Measurements from ENCODE around the gene THOP1. TPM values are rescaled to one million over a fixed set of nuclear protein-coding genes. Genes with fewer than 3 reads are reported as not detected.

THOP1 gene
- total RNA-seq, 1 experiment from 2014 or later = 85.8 TPM

- no peak for TF ChIP-seq EZH2 (IDR thresholded peaks at IDR 0.05; ENCODE audit: low read depth)
- TF ChIP-seq, protein P1, sequence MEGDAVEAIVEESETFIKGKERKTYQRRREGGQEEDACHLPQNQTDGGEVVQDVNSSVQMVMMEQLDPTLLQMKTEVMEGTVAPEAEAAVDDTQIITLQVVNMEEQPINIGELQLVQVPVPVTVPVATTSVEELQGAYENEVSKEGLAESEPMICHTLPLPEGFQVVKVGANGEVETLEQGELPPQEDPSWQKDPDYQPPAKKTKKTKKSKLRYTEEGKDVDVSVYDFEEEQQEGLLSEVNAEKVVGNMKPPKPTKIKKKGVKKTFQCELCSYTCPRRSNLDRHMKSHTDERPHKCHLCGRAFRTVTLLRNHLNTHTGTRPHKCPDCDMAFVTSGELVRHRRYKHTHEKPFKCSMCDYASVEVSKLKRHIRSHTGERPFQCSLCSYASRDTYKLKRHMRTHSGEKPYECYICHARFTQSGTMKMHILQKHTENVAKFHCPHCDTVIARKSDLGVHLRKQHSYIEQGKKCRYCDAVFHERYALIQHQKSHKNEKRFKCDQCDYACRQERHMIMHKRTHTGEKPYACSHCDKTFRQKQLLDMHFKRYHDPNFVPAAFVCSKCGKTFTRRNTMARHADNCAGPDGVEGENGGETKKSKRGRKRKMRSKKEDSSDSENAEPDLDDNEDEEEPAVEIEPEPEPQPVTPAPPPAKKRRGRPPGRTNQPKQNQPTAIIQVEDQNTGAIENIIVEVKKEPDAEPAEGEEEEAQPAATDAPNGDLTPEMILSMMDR (conservative IDR thresholded peaks at IDR 0.05) = no peak
- Histone ChIP-seq H3K4me2 (no peak overlapping the region), H3K9me3 (ENCODE audit: insufficient read depth, low read depth) (no peaks in the 10 kb centered on the region), H3K27me3 (ENCODE audit: insufficient read depth, low read depth) (no peaks in the 10 kb centered on the region), H2AFZ (no peak overlapping the region), H3K4me3 (no peak overlapping the region), H4K20me1 (ENCODE audit: insufficient read depth) (no peaks in the 10 kb centered on the region), H3K79me2 (ENCODE audit: low read depth) (no peaks in the 10 kb centered on the region), H3K27ac (no peak overlapping the region), H3K9me2 (ENCODE audit: insufficient read depth) (no peaks in the 10 kb centered on the region), H3K4me1 (replicated peaks; ENCODE audit: insufficient read depth) (no peaks in the 10 kb centered on the region), H3K36me3 (ENCODE audit: low read depth) (no peaks in the 10 kb centered on the region), H3F3A (ENCODE audit: insufficient read depth, low read depth) (no peaks in the 10 kb centered on the region)
- no peak for DNase-seq
- ChIA-PET POLR2A (ENCODE audit: unreplicated experiment) (no interaction called here), CTCF (no interaction called here)
- BruUV-seq (replicated peaks) = no TSS peak
- intact Hi-C loops (cut with micrococcal nuclease; ENCODE audit: unreplicated experiment) = no loop called here
Measured at GRCh38 chr19:2756921-2757881, 28.1 kb upstream of the THOP1 start.

- Histone ChIP-seq H3K79me2 (ENCODE audit: low read depth) (no peaks in the 10 kb centered on the region), H3K4me3 (no peak overlapping the region), H3K27me3 (ENCODE audit: insufficient read depth, low read depth) (no peaks in the 10 kb centered on the region), H3F3A (ENCODE audit: insufficient read depth, low read depth) (no peaks in the 10 kb centered on the region), H3K36me3 (ENCODE audit: low read depth) (no peaks in the 10 kb centered on the region), H4K20me1 (ENCODE audit: insufficient read depth) (no peaks in the 10 kb centered on the region), H3K4me1 (replicated peaks; ENCODE audit: insufficient read depth) (no peaks in the 10 kb centered on the region), H3K9me2 (ENCODE audit: insufficient read depth) (no peaks in the 10 kb centered on the region), H2AFZ (no peak overlapping the region), H3K9me3 (ENCODE audit: insufficient read depth, low read depth) (no peaks in the 10 kb centered on the region), H3K4me2 (no peak overlapping the region), H3K27ac (no peak overlapping the region)
- DNase-seq = no peak
- POLR2A ChIA-PET (ENCODE audit: unreplicated experiment) = no interaction called here
- TF ChIP-seq, protein P1 (conservative IDR thresholded peaks at IDR 0.05) = no peak
- TF ChIP-seq EZH2 (IDR thresholded peaks at IDR 0.05; ENCODE audit: low read depth) = no peak
- intact Hi-C loops (cut with micrococcal nuclease; ENCODE audit: unreplicated experiment) = no loop called here
- CTCF ChIA-PET = no interaction called here
- BruUV-seq (replicated peaks) = no TSS peak
Measured at GRCh38 chr19:2758601-2759313, 26.5 kb upstream of the THOP1 start.

- Histone ChIP-seq H3K4me3 (no peak overlapping the region), H3K4me1 (replicated peaks; ENCODE audit: insufficient read depth) (no peaks in the 10 kb centered on the region), H3K27ac (no peak overlapping the region), H4K20me1 (ENCODE audit: insufficient read depth) (no peaks in the 10 kb centered on the region), H3K36me3 (ENCODE audit: low read depth) (no peaks in the 10 kb centered on the region), H2AFZ (no peak overlapping the region), H3K9me2 (ENCODE audit: insufficient read depth) (no peaks in the 10 kb centered on the region), H3K4me2 (no peak overlapping the region), H3F3A (ENCODE audit: insufficient read depth, low read depth) (no peaks in the 10 kb centered on the region), H3K79me2 (ENCODE audit: low read depth) (no peaks in the 10 kb centered on the region), H3K27me3 (ENCODE audit: insufficient read depth, low read depth) (no peaks in the 10 kb centered on the region), H3K9me3 (ENCODE audit: insufficient read depth, low read depth) (no peaks in the 10 kb centered on the region)
- TF ChIP-seq, protein P1 (conservative IDR thresholded peaks at IDR 0.05) = no peak
- TF ChIP-seq EZH2 (IDR thresholded peaks at IDR 0.05; ENCODE audit: low read depth) = no peak
- CTCF ChIA-PET = no interaction called here
- BruUV-seq (replicated peaks) = no TSS peak
- POLR2A ChIA-PET (ENCODE audit: unreplicated experiment) = interaction anchor here (0.6 kb wide), 2 partner anchors 23 to 30 kb away, joined by 4 read pairs; no protein-coding TSS in a partner anchor
- no peak for DNase-seq
- intact Hi-C loops (cut with micrococcal nuclease; ENCODE audit: unreplicated experiment) = no loop called here
Measured at GRCh38 chr19:2759362-2759761, 25.9 kb upstream of the THOP1 start.

Data from PC-9 (cell line).